Fibroblast of mammary gland (primary cell): ENCODE results near the gene CCDC85C.

Source experiments
- DNase-seq: peaks from one replicate; pipeline ENCODE4 v3.0.0-alpha.2; 2010; ENCODE audit warnings: low read depth
- H3K4me3 ChIP-seq: 2 replicates; pipeline ENCODE4 v1.5.1; 2011; ENCODE audit warnings: low read depth, mild to moderate bottlenecking, low read length, moderate library complexity; ENCODE audit not compliant: control insufficient read depth
- TF ChIP-seq, protein P1 (sequence below): conservative IDR thresholded peaks from 2 replicates; pipeline ENCODE4 v1.5.1; 2011; ENCODE audit warnings: low read depth, low read length, inconsistent platforms; ENCODE audit not compliant: control insufficient read depth, insufficient read depth

The CCDC85C gene

DNA sequence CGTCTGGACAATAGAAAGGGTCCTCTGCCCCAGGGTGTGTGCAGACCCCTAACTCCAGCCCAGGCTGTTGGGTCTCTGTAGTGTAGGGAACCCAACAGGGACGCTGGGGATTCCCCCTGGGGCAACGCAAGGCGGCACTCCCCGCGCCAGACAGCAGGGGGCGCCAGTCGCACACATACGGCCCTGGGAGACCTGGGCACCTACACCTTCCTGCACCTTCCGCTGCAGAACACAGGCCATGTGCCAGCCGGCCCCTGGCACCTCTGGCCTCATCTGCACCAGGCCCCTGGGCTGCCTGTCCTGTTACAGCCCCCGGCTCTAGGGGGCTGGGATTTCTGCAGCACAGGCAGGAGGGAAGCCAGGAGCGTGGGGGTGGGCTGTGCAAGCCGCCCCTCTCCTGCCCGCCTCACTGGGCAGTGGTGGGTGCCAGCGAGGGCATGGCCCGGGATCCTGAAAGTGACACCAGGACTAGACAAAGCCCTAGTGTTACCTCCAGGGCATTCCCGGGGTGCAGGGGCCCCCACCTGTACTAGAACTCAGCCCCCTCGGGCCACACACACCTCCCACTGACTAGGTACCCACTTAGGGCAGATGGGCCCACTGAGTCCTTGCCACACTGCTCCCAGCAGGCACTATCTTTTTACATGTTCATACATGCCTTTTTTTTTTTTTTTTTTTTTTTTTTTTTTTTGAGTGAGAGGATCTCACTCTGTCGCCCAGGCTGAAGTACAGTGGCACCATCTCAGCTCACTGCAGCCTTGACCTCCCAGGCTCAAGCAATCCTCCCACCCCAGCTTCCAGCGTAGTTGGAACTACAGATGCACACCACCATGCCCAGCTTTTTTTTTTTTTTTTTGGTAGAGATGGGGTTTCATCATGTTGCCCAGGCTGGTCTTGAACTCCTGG lies 85.3 kb downstream of the CCDC85C start:
- peak; percentile 36 for DNase-seq
- TF ChIP-seq, protein P1, sequence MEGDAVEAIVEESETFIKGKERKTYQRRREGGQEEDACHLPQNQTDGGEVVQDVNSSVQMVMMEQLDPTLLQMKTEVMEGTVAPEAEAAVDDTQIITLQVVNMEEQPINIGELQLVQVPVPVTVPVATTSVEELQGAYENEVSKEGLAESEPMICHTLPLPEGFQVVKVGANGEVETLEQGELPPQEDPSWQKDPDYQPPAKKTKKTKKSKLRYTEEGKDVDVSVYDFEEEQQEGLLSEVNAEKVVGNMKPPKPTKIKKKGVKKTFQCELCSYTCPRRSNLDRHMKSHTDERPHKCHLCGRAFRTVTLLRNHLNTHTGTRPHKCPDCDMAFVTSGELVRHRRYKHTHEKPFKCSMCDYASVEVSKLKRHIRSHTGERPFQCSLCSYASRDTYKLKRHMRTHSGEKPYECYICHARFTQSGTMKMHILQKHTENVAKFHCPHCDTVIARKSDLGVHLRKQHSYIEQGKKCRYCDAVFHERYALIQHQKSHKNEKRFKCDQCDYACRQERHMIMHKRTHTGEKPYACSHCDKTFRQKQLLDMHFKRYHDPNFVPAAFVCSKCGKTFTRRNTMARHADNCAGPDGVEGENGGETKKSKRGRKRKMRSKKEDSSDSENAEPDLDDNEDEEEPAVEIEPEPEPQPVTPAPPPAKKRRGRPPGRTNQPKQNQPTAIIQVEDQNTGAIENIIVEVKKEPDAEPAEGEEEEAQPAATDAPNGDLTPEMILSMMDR: peak; percentile 80
- no peak overlapping the region for H3K4me3 ChIP-seq

DNA sequence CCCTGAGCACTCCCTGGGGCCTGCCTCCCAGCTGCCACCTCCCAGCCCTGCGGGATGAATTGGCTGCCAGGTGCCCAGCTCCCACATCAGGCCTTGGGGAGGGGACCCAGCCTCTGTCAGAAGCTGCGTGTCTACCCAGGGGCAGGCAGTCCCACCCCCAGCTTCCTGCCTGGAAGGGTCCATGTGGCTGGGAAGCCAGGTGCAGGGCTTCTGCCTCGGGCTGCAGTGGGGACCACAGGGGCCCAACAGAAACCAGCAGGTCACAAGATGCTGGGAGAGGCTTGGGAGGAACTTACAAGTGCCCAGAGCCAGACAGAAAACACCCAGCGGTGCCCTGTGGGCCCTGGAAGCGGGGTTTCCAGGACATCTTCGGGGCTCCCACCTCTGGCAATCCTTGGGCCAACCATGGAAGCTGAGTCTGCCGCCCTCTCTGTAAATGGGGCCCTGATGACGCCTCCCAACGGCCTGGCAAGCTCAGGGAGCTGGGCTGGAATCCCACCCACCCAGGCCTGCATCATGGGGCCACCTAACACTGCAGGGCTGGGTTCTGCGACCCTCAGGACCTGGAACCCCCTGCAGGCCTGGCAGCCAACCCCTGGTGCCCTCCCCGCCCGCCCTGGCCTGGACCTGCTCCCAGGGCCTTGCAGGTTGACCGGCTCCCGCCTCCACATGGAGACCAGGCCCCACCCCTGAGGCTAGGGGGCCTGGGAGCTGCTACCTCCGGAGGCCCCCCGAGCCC lies 86.2 kb downstream of the CCDC85C start:
- DNase-seq: no peak
- TF ChIP-seq, protein P1: no peak
- H3K4me3 ChIP-seq: no peak overlapping the region

DNA sequence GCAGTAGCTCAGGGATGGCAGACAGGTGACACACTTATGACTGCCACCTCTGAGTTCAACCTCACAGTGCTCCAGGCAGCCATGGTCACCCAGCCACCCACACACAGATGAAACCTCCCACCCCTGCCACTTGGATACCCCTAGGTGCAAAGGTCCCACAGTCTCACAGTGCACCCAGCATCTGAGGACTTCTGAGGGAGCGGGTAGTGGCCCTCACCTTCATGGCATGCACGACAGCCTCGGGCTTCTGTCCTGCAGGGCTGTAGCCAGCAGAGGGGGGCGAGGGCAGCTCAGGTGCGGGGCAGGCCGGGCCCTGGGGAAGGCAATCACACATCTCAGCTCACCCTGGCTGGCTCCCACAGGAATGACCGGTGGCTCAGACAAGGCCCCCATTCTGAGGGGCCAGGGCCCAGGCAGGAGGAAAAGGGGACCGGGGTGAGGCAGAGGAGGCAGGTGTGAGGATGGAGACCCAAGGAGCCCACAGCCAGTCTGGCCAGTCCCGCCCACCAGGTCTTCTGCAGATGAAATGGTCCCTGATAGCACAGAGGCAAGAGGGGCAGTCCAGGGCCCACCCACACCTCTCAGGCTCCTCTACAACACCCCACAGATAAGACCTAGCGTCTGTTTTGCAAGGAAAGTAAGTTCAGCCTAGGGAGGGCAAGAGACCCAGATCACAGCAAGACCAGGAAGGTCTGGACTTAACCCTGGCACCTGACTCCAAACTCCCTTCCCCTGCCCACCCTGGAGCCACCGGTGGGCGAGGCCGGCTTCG lies 87.0 kb downstream of the CCDC85C start:
- TF ChIP-seq, protein P1: no peak
- DNase-seq: no peak
- H3K4me3 ChIP-seq: no peak overlapping the region

DNA sequence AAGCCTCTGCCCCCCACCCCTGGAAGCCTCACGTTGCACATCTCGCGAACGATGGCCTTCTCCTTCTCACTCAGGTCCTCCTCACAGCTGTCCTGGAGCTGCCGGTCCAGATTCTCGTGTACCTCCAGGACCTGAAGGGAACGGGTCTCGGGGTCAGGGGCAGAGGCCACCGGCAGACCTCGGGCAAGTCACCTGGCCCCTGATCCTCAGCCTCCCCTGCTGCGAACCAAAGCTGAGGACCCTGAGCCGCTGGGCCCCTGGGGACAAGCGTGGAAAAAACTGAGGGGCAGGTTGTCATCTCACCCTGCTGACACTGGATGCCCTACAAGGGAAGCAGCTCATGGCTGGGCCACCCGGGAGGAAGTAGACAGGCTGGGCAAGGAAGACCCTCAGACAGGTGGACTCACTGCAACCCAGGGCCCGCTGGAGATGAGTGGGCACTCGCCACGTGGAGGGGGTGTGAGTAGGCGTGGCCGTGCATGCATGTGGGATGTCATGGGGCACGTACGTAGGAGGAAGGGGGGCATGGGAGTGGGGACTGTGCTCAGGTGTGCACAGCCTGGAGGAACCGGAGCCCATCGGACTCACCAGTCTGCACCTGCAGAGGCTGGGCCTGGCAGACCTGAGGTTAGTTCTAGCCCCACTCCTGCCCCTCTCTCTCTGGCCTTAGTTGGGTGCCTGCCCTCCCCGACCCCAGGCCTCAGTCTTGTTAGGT lies 87.7 kb downstream of the CCDC85C start:
- no peak overlapping the region for H3K4me3 ChIP-seq
- no peak for DNase-seq
- TF ChIP-seq, protein P1: no peak

DNA sequence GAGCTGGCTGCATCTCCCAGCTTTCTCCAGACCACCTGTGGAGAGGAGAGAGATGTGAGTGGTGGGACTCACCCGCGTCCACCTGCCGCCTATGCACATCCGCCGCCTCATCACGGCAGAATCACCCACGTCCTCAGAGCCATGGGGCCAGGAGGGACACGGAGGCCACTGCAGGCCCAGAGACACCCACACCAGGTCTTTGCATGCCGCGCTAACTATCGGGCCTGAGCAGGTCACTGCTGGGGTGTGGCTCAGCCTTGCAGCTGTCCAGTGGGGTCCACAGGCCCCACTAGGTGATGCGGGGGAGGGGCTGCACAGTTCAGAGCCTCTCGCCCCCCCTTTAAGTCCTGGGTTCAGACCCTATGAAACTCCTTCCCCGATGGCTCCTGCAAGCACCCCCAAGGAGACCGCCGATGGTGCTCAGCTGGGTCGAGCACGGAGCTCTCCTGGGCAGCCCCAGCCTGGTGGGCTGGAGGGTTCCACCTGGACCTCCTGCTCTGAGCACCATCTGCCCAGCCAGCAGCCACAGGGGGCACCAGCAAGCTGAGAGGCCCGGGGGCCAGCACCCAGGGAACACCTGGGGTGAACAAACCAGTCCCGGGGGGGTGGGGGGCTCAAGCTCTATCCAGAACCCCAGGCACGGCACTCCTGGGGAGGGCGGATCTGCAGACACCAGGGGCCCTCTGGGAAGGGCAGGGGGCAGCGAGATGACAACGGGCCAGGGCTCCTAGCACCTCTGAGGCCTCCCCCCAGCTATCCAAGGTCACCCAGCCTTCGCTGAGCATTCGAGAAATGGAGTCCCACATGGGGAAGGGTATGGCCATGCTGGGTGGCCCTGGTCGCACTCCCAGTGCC lies 88.5 kb downstream of the CCDC85C start:
- TF ChIP-seq, protein P1: no peak

More for the DNA sequence above, 88.5 kb downstream of the CCDC85C start:
- no peak overlapping the region for H3K4me3 ChIP-seq
- no peak for DNase-seq
